Fibroblast of pulmonary artery (primary cell): ENCODE measurements around the gene INPP4B.

ENCODE experiments used
- DNase-seq: peaks from one replicate; pipeline ENCODE4 v3.0.0-alpha.2; 2010; ENCODE audit warnings: low read depth
- H3K4me3 ChIP-seq: replicated peaks from 2 replicates; pipeline ENCODE4 v1.5.1; 2011; ENCODE audit warnings: low read depth, mild to moderate bottlenecking, control low read depth, low read length, moderate library complexity
- TF ChIP-seq, protein P1 (sequence below): IDR thresholded peaks from 2 replicates; pipeline ENCODE4 v1.5.1; 2011; ENCODE audit warnings: mild to moderate bottlenecking, control low read depth, low read length, inconsistent platforms; ENCODE audit errors: missing control alignments

INPP4B gene

GRCh38 chr4:142230991-142231390 lies 615.1 kb downstream of the INPP4B start:
- H3K4me3 ChIP-seq = no peak overlapping the region
- no peak for DNase-seq
- TF ChIP-seq, protein P1, sequence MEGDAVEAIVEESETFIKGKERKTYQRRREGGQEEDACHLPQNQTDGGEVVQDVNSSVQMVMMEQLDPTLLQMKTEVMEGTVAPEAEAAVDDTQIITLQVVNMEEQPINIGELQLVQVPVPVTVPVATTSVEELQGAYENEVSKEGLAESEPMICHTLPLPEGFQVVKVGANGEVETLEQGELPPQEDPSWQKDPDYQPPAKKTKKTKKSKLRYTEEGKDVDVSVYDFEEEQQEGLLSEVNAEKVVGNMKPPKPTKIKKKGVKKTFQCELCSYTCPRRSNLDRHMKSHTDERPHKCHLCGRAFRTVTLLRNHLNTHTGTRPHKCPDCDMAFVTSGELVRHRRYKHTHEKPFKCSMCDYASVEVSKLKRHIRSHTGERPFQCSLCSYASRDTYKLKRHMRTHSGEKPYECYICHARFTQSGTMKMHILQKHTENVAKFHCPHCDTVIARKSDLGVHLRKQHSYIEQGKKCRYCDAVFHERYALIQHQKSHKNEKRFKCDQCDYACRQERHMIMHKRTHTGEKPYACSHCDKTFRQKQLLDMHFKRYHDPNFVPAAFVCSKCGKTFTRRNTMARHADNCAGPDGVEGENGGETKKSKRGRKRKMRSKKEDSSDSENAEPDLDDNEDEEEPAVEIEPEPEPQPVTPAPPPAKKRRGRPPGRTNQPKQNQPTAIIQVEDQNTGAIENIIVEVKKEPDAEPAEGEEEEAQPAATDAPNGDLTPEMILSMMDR = no peak

GRCh38 chr4:142226014-142226413 lies 620.1 kb downstream of the INPP4B start:
- no peak overlapping the region for H3K4me3 ChIP-seq
- TF ChIP-seq, protein P1 = no peak
- no peak for DNase-seq

GRCh38 chr4:142222127-142222526 lies 624.0 kb downstream of the INPP4B start:
- no peak overlapping the region for H3K4me3 ChIP-seq
- TF ChIP-seq, protein P1 = no peak
- DNase-seq = no peak

DNA sequence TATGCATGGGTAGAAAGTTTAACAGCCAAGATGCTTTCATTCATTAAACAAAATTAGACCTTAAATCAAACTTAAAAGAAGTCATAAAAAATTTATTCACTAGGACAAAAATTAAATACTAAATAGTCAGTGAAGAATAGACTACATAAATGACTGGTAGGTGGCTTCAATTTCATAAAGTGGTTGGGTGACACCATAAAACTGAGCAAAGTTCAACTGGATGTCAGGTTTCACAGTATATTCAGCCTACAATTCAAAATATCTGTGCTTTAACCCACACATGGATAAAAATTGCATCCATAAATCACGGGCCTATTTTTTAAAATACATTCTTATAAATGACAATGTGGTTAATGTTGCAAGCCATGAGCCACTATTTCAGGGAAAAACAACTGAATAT lies 627.4 kb downstream of the INPP4B start:
- TF ChIP-seq, protein P1 = no peak
- DNase-seq = no peak
- no peak overlapping the region for H3K4me3 ChIP-seq

DNA sequence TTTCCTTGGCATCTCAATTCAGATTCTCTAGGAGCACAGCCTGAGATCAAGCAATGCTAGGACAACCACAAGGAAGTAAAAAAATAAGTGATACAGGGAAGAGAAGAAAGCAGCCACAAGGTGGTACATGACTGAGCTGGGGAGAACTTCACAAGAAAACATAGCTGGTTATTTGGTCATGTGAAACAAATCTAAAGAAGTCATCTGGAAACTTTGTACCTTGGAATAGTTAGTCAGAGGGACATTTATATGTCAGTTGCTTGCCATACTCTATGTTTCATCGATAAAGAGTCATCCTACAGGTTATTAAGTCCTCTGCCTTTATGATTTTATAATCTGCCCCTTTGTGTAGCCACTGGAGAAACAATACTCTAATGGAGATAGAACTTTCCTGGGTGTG lies 634.7 kb downstream of the INPP4B start:
- H3K4me3 ChIP-seq = no peak overlapping the region
- TF ChIP-seq, protein P1 = no peak
- no peak for DNase-seq

- H3K4me3 ChIP-seq = no peak overlapping the region
- TF ChIP-seq, protein P1 = no peak
- no peak for DNase-seq
Observed at GRCh38 chr4:142203505-142203904, 642.6 kb downstream of the INPP4B start.
